ENCODE data around the gene NKX3-2. TPM values are rescaled to one million over a fixed set of nuclear protein-coding genes. Genes with fewer than 3 reads are reported as not detected.

The NKX3-2 gene
- total RNA-seq, 2 donors from 2014 or later, result 0.11 to 1.5 TPM

GRCh38 chr4:13527981-13528820 lies 16.1 kb downstream of the NKX3-2 start:
- Histone ChIP-seq H3K9me3 (ENCODE audit: control insufficient read depth, low read length) (peaks cover 6% of the 10 kb centered on the region), H3K36me3 (ENCODE audit: control insufficient read depth, insufficient read depth, low read length) (no peaks in the 10 kb centered on the region), H3K4me3 (ENCODE audit: low read length) (no peak overlapping the region), H3K27ac (ENCODE audit: low read depth, low read length) (no peak overlapping the region), H3K9ac (ENCODE audit: extremely low read depth, low read length, poor library complexity, severe bottlenecking) (no peak overlapping the region), H3K27me3 (ENCODE audit: control insufficient read depth, insufficient read depth, low read length, poor library complexity, severe bottlenecking) (peaks cover 95% of the 10 kb centered on the region), H3K4me1 (ENCODE audit: control insufficient read depth, insufficient read depth, low read length) (no peaks in the 10 kb centered on the region)
- WGBS, 2 experiments (ENCODE audit: insufficient coverage in 1 of 2, insufficient read length in 1 of 2), result 69 to 79% methylated on average over 17 to 32 of the region's 35 CpGs
- peaks cover 2% of the 10 kb centered on the region for H3K36me3 Mint-ChIP-seq (ENCODE audit: low read depth)
- no peak overlapping the region for H3K27ac Mint-ChIP-seq
- no peak for TF ChIP-seq CTCF (conservative IDR thresholded peaks at IDR 0.05)
- H3K9me3 Mint-ChIP-seq, result peaks cover 14% of the 10 kb centered on the region
- no peak for DNase-seq
- H3K27me3 Mint-ChIP-seq (ENCODE audit: insufficient read depth), result peaks cover 62% of the 10 kb centered on the region
- H3K4me3 Mint-ChIP-seq, result no peak overlapping the region
- H3K4me1 Mint-ChIP-seq, result peaks cover 20% of the 10 kb centered on the region

DNA sequence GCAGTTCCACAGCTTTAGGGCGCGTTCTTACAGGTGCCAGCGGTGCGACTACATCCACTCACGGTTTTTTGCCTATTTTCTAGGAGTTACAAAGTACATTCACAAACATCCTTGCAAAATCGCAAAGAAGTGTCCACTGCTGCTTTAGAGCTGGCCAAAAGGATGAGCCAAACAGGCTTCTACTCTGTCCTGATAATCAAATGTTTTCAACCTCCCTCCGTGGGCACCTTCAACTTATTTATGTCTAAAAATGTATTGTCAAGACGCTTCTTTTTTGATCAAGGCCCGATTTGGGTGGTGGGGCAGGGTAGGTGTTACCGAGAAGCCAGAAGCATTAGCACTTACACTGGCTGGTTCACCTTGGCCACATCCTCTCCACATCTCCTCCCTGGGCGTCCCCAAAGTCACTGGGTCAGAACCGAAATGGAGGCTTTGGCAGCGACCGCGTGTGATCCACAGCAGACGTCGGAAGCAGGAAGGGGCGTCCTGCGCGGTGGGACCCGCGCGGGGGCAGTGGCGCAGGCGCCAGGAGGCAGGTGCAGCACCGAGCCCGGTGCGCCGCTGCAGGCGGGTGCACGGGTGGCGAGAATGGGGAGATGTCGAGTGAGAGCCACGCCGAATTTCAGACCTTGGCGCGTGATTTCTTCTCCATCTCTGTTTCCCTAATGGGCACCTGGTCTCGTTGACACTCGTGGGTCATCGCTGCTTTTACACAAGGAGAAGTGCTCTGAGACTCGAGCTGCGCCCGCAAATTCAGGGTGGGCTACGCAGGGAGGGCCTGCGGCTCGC lies 16.9 kb downstream of the NKX3-2 start:
- Histone ChIP-seq H3K9ac (ENCODE audit: extremely low read depth, low read length, poor library complexity, severe bottlenecking) (no peak overlapping the region), H3K9me3 (ENCODE audit: control insufficient read depth, low read length) (peaks cover 6% of the 10 kb centered on the region), H3K27me3 (ENCODE audit: control insufficient read depth, insufficient read depth, low read length, poor library complexity, severe bottlenecking) (peaks cover 94% of the 10 kb centered on the region), H3K27ac (ENCODE audit: low read depth, low read length) (no peak overlapping the region), H3K36me3 (ENCODE audit: control insufficient read depth, insufficient read depth, low read length) (no peaks in the 10 kb centered on the region), H3K4me1 (ENCODE audit: control insufficient read depth, insufficient read depth, low read length) (no peaks in the 10 kb centered on the region), H3K4me3 (ENCODE audit: low read length) (no peak overlapping the region)
- H3K27ac Mint-ChIP-seq, result no peak overlapping the region
- H3K4me3 Mint-ChIP-seq, result no peak overlapping the region
- peaks cover 17% of the 10 kb centered on the region for H3K9me3 Mint-ChIP-seq
- 64 to 87% methylated on average over 31 to 45 of the region's 46 CpGs for WGBS, 2 experiments (ENCODE audit: insufficient coverage in 1 of 2, insufficient read length in 1 of 2)
- peaks cover 61% of the 10 kb centered on the region for H3K27me3 Mint-ChIP-seq (ENCODE audit: insufficient read depth)
- DNase-seq, result peak; percentile 51
- H3K4me1 Mint-ChIP-seq, result peaks cover 20% of the 10 kb centered on the region
- peaks cover 5% of the 10 kb centered on the region for H3K36me3 Mint-ChIP-seq (ENCODE audit: low read depth)
- no peak for TF ChIP-seq CTCF (conservative IDR thresholded peaks at IDR 0.05)

DNA sequence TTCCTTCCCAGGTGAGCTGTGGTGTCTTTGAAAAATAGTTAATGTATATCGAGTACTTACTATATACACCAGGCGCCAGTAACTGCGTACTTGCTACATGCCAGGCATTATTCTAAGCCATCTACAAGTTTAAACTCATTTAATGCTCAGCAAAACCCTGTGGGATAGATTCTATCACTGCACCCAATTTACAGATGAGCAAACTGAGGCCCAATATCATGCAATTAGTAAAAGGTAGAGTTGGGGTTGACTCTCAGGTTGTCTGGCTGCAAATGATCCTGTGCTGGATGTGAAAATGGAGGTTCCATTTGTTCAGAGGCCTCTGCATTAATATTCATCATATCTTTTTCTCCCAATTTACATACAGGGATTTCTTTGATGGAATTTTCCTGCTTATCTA lies 17.6 kb downstream of the NKX3-2 start:
- peaks cover 60% of the 10 kb centered on the region for H3K27me3 Mint-ChIP-seq (ENCODE audit: insufficient read depth)
- H3K36me3 ChIP-seq (ENCODE audit: control insufficient read depth, insufficient read depth, low read length), result no peaks in the 10 kb centered on the region
- H3K9ac ChIP-seq (ENCODE audit: extremely low read depth, low read length, poor library complexity, severe bottlenecking), result no peak overlapping the region
- H3K36me3 Mint-ChIP-seq (ENCODE audit: low read depth), result peaks cover 5% of the 10 kb centered on the region
- no peak overlapping the region for H3K4me3 Mint-ChIP-seq
- no peak overlapping the region for H3K27ac Mint-ChIP-seq
- peaks cover 94% of the 10 kb centered on the region for H3K27me3 ChIP-seq (ENCODE audit: control insufficient read depth, insufficient read depth, low read length, poor library complexity, severe bottlenecking)
- peaks cover 17% of the 10 kb centered on the region for H3K4me1 Mint-ChIP-seq
- no peak overlapping the region for H3K4me3 ChIP-seq (ENCODE audit: low read length)
- no peak for DNase-seq
- no peaks in the 10 kb centered on the region for H3K4me1 ChIP-seq (ENCODE audit: control insufficient read depth, insufficient read depth, low read length)
- WGBS, 2 experiments (ENCODE audit: insufficient coverage in 1 of 2, insufficient read length in 1 of 2), result 93% methylated on average over 3 of the region's 3 CpGs; no CpG with 5 or more reads in 1 of the 2 experiments
- no peak for TF ChIP-seq CTCF (conservative IDR thresholded peaks at IDR 0.05)
- no peak overlapping the region for H3K27ac ChIP-seq (ENCODE audit: low read depth, low read length)
- H3K9me3 ChIP-seq (ENCODE audit: control insufficient read depth, low read length), result peaks cover 6% of the 10 kb centered on the region
- peaks cover 17% of the 10 kb centered on the region for H3K9me3 Mint-ChIP-seq
